Endothelial cell of umbilical vein (primary cell): ENCODE measurements around the gene TRIP10.

Experiments
- CTCF ChIP-seq, 2 donors: IDR thresholded peaks; 1 replicate in 1 of 2; 2 replicates in 1 of 2; pipeline ENCODE4 v1.5.1; 2011; ENCODE audit warnings: low read length in 2 of 2, mild to moderate bottlenecking in 2 of 2, moderate library complexity in 2 of 2, control low read depth in 1 of 2, inconsistent platforms in 1 of 2, low read depth in 1 of 2; ENCODE audit not compliant: insufficient read depth in 1 of 2; ENCODE audit errors: extremely low read depth in 1 of 2
- EZH2 ChIP-seq: IDR thresholded peaks from 2 replicates; pipeline ENCODE4 v1.6.1; 2012; ENCODE audit warnings: borderline replicate concordance, low read depth, mild to moderate bottlenecking, moderate library complexity, low read length, inconsistent platforms; ENCODE audit not compliant: severe bottlenecking
- FOS ChIP-seq: IDR thresholded peaks from 2 replicates; pipeline ENCODE4 v1.6.1; 2011; ENCODE audit warnings: mild to moderate bottlenecking, low read length, moderate library complexity, borderline replicate concordance; ENCODE audit not compliant: insufficient read depth
- MAX ChIP-seq: IDR thresholded peaks from 2 replicates; pipeline ENCODE4 v1.6.1; 2011; ENCODE audit not compliant: insufficient read depth, insufficient read length
- MYC ChIP-seq: IDR thresholded peaks from one replicate; pipeline ENCODE4 v1.6.1; 2011; ENCODE audit warnings: mild to moderate bottlenecking, low read depth, low read length
- POLR2A ChIP-seq: IDR thresholded peaks from 2 replicates; pipeline ENCODE4 v1.6.1; 2012; ENCODE audit warnings: low read depth, mild to moderate bottlenecking, control low read depth, low read length
- POLR2AphosphoS5 ChIP-seq: IDR thresholded peaks from 2 replicates; pipeline ENCODE4 v1.6.1; 2012; ENCODE audit warnings: low read depth, mild to moderate bottlenecking, control low read depth, low read length, moderate library complexity; ENCODE audit not compliant: insufficient read depth

GRCh38 chr19:6796278-6796677 is 56.8 kb downstream of the TRIP10 start:
- TF ChIP-seq POLR2AphosphoS5: no peak
- TF ChIP-seq FOS: no peak
- TF ChIP-seq CTCF (IDR thresholded peaks at IDR 0.05; ENCODE audit: extremely low read depth in 1 of 2, insufficient read depth in 1 of 2, low read depth in 1 of 2, low read length in 2 of 2): no peak
- TF ChIP-seq EZH2: no peak
- no peak for TF ChIP-seq MAX
- no peak for TF ChIP-seq MYC
- no peak for TF ChIP-seq POLR2A
